ENCODE data around the gene GNLY.
"Not testable (repeated sequence)": the region's sequence is repeated elsewhere in the genome, so short reads cannot be mapped to it uniquely, and the experiment has no call there.

GRCh38 chr2:85670416-85670815, 23.7 kb upstream of the GNLY start:
- not testable (repeated sequence) for TF ChIP-seq POLR2A (IDR thresholded peaks at IDR 0.05; ENCODE audit: low read length); GATA1 (IDR thresholded peaks at IDR 0.05; ENCODE audit: low read depth, low read length)

Measured in erythroblast (primary cell).